NOMO-1 (cell line): ENCODE results near the gene KLHL35.

Experiments
- DNase-seq, 2 experiments: peaks; one replicate each; lab custom pipeline; 2025; ENCODE audit not compliant: unreplicated experiment in 2 of 2; lab: John Stamatoyannopoulos, UW

Gene KLHL35

GRCh38 chr11:75432911-75433321 is at the start of gene KLHL35:
KLHL35 (minus strand) TSS chr11:75433203; CDS start chr11:75430629, 2,574 bp downstream.
- no peak for DNase-seq

- DNase-seq = no peak
These were observed 49.1 kb upstream of the KLHL35 start for GRCh38 chr11:75481922-75482606.

- no peak for DNase-seq
These were observed 48.4 kb upstream of the KLHL35 start for GRCh38 chr11:75481223-75481921.

- no peak for DNase-seq
These were observed 47.5 kb upstream of the KLHL35 start for GRCh38 chr11:75480185-75481175.

- no peak for DNase-seq
These were observed 46.7 kb upstream of the KLHL35 start for GRCh38 chr11:75479597-75480145.

GRCh38 chr11:75478783-75479596 is 46.0 kb upstream of the KLHL35 start:
- DNase-seq = no peak

GRCh38 chr11:75477614-75477935 is 44.6 kb upstream of the KLHL35 start:
- DNase-seq = no peak

GRCh38 chr11:75476739-75477613 is 44.0 kb upstream of the KLHL35 start:
- no peak for DNase-seq

- no peak for DNase-seq
These were observed 43.0 kb upstream of the KLHL35 start for GRCh38 chr11:75475767-75476650.

- peak; percentile 56 to 67 for DNase-seq
These were observed 42.1 kb upstream of the KLHL35 start for GRCh38 chr11:75474878-75475766.

- DNase-seq = peak; percentile 81 to 84
These were observed 41.2 kb upstream of the KLHL35 start for GRCh38 chr11:75474240-75474639.

GRCh38 chr11:75473684-75474083 is 40.7 kb upstream of the KLHL35 start:
- no peak for DNase-seq

GRCh38 chr11:75472081-75472732 is 39.2 kb upstream of the KLHL35 start:
- no peak for DNase-seq

GRCh38 chr11:75471176-75471973 is 38.4 kb upstream of the KLHL35 start:
- no peak for DNase-seq

GRCh38 chr11:75470476-75471080 is 37.6 kb upstream of the KLHL35 start:
- DNase-seq = no peak
